ENCODE results near the gene M1AP. TPM values are rescaled to one million over a fixed set of nuclear protein-coding genes. Genes with fewer than 3 reads are reported as not detected.

Gene M1AP
- total RNA-seq, 4 donors from 2014 or later: 0.17 to 0.42 TPM; not detected in 2

DNA sequence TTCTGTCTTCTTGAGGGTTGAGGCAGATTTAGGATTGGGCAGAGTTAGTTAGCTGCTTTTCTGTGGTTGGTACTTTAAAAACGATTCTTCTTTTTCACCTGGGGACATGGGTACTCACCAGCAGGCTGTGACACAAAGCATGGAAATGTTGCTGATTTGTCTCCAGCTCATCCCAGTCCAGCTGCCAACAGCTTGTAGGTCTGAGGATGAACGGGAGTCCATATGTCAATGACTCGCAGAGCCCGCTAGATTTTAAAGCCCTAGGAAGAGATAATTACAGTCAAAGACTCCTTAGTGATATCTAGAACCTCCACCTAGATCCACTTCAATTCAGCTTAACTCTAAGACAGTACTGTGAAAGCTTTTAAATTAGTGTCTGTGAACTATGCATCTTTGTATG, 72.8 kb downstream of the M1AP start:
- 83% methylated on average over 4 of the region's 4 CpGs for WGBS
- intact Hi-C loops (cut with DNase I): no loop called here
- Histone ChIP-seq H3K4me1 (no peaks in the 10 kb centered on the region), H3K36me3 (no peaks in the 10 kb centered on the region), H3K27me3 (peaks cover 0 to 5% (median 0%) of the 10 kb centered on the region in 4 donors), H3K27ac (replicated peaks in 1 of 4) (no peak overlapping the region), H3K9me3 (no peaks in the 10 kb centered on the region), H3K4me3 (no peak overlapping the region)
- no peak for DNase-seq (ENCODE audit: extremely low spot score)
- TF ChIP-seq, protein P1, sequence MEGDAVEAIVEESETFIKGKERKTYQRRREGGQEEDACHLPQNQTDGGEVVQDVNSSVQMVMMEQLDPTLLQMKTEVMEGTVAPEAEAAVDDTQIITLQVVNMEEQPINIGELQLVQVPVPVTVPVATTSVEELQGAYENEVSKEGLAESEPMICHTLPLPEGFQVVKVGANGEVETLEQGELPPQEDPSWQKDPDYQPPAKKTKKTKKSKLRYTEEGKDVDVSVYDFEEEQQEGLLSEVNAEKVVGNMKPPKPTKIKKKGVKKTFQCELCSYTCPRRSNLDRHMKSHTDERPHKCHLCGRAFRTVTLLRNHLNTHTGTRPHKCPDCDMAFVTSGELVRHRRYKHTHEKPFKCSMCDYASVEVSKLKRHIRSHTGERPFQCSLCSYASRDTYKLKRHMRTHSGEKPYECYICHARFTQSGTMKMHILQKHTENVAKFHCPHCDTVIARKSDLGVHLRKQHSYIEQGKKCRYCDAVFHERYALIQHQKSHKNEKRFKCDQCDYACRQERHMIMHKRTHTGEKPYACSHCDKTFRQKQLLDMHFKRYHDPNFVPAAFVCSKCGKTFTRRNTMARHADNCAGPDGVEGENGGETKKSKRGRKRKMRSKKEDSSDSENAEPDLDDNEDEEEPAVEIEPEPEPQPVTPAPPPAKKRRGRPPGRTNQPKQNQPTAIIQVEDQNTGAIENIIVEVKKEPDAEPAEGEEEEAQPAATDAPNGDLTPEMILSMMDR (IDR thresholded peaks at IDR 0.05): no peak
- TF ChIP-seq POLR2A (IDR thresholded peaks at IDR 0.05; ENCODE audit: low read depth): no peak
- TF ChIP-seq EP300 (IDR thresholded peaks at IDR 0.05): no peak
- no peak for TF ChIP-seq POLR2AphosphoS5 (IDR thresholded peaks at IDR 0.05)

DNA sequence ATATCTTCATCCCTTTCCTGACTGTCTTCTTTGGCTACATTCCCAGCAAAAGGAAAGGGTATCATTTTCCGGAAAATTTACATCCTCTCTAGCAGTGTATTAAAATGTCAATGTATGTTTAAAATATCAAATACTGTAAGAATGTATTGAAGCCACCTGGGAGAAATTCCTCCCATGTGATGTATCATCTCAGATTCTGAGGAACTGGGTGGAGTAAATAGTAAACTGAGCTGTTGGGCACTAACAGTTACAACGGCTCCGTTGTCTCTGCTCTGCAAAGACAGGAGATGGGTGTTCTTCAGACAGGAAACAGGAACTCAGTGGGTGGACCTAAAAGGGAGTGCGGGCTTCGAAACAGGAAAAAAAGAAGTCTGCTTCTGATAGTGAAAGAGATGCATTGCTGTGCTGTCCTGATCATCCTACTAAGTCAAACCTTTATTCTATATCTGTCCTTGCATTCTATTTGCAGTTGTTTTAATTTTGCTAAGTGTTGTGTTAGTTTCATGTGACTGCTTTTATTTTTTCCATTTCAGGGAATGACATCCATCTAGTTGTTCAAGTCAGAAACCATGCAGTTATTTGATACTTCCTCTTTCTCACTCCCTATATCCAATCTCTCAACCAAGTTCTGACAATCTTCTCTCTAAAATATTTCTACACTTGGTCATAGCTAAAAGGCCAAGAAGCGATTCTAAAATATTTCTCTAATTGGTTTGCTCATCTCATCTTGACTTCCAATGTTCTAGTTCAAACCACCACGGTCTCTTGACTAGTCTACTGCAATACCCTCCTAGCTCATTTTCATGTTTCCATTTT, 74.2 kb downstream of the M1AP start:
- H3K27ac ChIP-seq (replicated peaks in 1 of 4): peak overlapping the region in 1 of 4 donors; percentile 25
- TF ChIP-seq POLR2A (IDR thresholded peaks at IDR 0.05; ENCODE audit: low read depth) (no peak), POLR2AphosphoS5 (IDR thresholded peaks at IDR 0.05) (no peak), EP300 (IDR thresholded peaks at IDR 0.05) (no peak)
- TF ChIP-seq, protein P1 (IDR thresholded peaks at IDR 0.05): no peak
- intact Hi-C loops (cut with DNase I): no loop called here
- WGBS: 41% methylated on average over 7 of the region's 7 CpGs
- H3K4me1 ChIP-seq: no peaks in the 10 kb centered on the region
- H3K9me3 ChIP-seq: no peaks in the 10 kb centered on the region
- H3K36me3 ChIP-seq: no peaks in the 10 kb centered on the region
- no peak for DNase-seq (ENCODE audit: extremely low spot score)
- H3K27me3 ChIP-seq: peaks cover 0 to 5% (median 0%) of the 10 kb centered on the region in 4 donors
- no peak overlapping the region for H3K4me3 ChIP-seq

DNA sequence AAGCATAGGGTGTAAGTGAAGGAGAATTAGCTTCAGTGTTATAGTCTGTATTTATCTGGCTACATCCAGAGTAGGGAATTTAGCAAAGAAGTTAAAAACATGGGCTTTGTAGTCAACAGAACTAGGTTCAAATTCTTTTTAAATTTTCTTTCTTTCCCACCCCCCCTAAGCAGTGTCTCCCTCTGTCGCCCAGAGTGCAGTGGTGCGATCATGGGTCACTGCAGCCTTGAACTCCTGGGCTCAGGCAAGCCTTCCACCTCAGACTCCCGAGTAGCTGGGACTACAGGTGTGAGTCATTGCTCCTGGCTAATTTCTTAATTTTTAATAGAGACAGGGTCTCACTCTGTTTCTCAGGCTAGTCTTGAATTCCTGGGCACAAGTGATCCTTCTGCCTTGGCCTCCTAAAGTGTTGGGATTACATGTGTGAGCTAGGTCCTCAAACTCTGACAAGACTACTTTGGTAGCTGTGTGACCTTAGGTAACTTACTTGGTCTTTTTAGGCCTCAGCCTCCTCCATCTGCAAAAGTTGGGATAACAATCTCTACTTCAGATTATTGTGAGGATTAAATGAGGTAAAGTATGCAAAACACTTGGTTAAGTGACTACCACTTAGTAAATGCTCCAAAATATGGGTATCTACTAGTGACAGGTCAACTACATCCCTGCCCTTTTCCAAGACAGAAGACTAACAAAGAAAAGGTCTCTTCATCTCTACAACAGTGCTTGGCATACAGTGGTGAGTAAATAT, 75.8 kb downstream of the M1AP start:
- Histone ChIP-seq H3K4me3 (no peak overlapping the region), H3K27me3 (peaks cover 0 to 5% (median 0%) of the 10 kb centered on the region in 4 donors), H3K9me3 (no peaks in the 10 kb centered on the region), H3K27ac (replicated peaks in 1 of 4) (no peak overlapping the region), H3K36me3 (no peaks in the 10 kb centered on the region), H3K4me1 (no peaks in the 10 kb centered on the region)
- intact Hi-C loops (cut with DNase I): no loop called here
- 79% methylated on average over 3 of the region's 3 CpGs for WGBS
- TF ChIP-seq, protein P1 (IDR thresholded peaks at IDR 0.05): no peak
- TF ChIP-seq POLR2AphosphoS5 (IDR thresholded peaks at IDR 0.05) (no peak), EP300 (IDR thresholded peaks at IDR 0.05) (no peak), POLR2A (IDR thresholded peaks at IDR 0.05; ENCODE audit: low read depth) (no peak)
- no peak for DNase-seq (ENCODE audit: extremely low spot score)

DNA sequence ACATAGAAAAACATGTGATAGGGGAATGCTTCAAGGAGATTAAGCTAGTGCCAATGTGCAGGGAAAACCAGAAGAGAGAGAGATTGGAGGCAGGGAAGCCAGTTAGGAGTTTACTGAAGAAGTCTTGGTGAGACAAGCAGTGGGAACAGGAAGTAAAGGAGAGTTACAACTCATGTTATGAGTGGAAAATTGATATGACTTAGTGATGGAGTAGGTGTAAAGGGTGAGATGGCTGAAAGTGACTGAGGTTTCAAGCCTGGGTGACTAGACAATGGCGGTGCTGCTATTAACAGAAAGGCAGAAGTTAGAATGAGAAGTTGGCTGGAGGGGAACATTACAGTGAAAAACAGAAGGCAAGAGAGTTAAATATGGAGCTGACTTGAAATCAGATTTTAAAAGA, 77.1 kb downstream of the M1AP start:
- DNase-seq (ENCODE audit: extremely low spot score): no peak
- peaks cover 0 to 5% (median 0%) of the 10 kb centered on the region in 4 donors for H3K27me3 ChIP-seq
- no peaks in the 10 kb centered on the region for H3K4me1 ChIP-seq
- no peaks in the 10 kb centered on the region for H3K9me3 ChIP-seq
- H3K4me3 ChIP-seq: no peak overlapping the region
- no peak overlapping the region for H3K27ac ChIP-seq (replicated peaks in 1 of 4)
- WGBS: 73% methylated on average over 1 of the region's 1 CpG
- H3K36me3 ChIP-seq: no peaks in the 10 kb centered on the region
- no peak for TF ChIP-seq EP300 (IDR thresholded peaks at IDR 0.05)
- TF ChIP-seq, protein P1 (IDR thresholded peaks at IDR 0.05): no peak
- intact Hi-C loops (cut with DNase I): no loop called here

All from esophagus muscularis mucosa (tissue), 4 donors.